Upper lobe of left lung (tissue), 4 donors: Measurements from ENCODE around the gene PLXNA2.

Source experiments
- CTCF ChIP-seq, 6 experiments: fragments of 450-650 bp in 4 of 6; fragments of 200-600 bp in 2 of 6; sonication (generic) in 2 of 6; IDR thresholded peaks; one replicate each; pipeline ENCODE4 v1.5.1; 2016 to 2019; ENCODE audit warnings: antibody characterized with exemption in 6 of 6
- EP300 ChIP-seq, 4 donors: sonication (generic); formaldehyde crosslinking; IDR thresholded peaks; one replicate each; pipeline ENCODE4 v1.5.1; 2017; ENCODE audit warnings: antibody characterized with exemption in 4 of 4, control low read depth in 2 of 4
- POLR2A ChIP-seq, 4 donors: fragments of 450-650 bp; IDR thresholded peaks; one replicate each; pipeline ENCODE4 v1.5.1; 2016 to 2017; ENCODE audit warnings: antibody characterized with exemption in 4 of 4, mild to moderate bottlenecking in 2 of 4
- POLR2AphosphoS5 ChIP-seq, 2 donors: sonication (generic); formaldehyde crosslinking; IDR thresholded peaks; one replicate each; pipeline ENCODE4 v1.5.1; 2017; ENCODE audit warnings: antibody characterized with exemption in 2 of 2

- no peak for TF ChIP-seq CTCF (IDR thresholded peaks at IDR 0.05)
- TF ChIP-seq POLR2AphosphoS5 (IDR thresholded peaks at IDR 0.05), result no peak
- no peak for TF ChIP-seq POLR2A (IDR thresholded peaks at IDR 0.05)
- TF ChIP-seq EP300 (IDR thresholded peaks at IDR 0.05), result no peak
Measured at GRCh38 chr1:208071435-208072031, 172.7 kb downstream of the PLXNA2 start.
